GM12873 (cell line): ENCODE data around the gene CDHR5.

Experiments
- TF ChIP-seq, protein P1 (sequence below): IDR thresholded peaks from 2 replicates; pipeline ENCODE4 v1.5.1; 2012; ENCODE audit warnings: low read depth, mild to moderate bottlenecking, moderate library complexity, low read length, control low read depth; ENCODE audit not compliant: insufficient read depth; ENCODE audit errors: missing control alignments

Gene CDHR5

DNA sequence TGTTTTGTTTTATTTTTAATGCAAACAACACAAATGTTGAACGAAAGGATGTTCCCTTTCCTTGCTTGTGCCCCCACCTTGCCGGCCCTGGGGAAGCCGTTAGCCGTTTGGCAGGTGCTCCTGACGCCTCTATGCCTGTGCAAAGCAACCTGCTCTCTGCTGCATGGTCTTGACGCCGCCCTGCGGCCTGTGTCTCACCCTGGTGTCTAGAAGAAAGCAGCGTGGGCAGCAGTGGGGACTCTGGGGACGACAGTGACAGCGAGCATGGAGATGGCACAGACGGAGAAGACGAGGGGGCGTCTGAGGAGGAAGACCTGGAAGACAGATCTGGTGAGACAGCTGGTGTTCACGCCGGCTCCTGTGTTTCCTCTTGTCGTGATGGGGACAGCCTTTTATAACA is 43.0 kb downstream of the CDHR5 start:
- TF ChIP-seq, protein P1, sequence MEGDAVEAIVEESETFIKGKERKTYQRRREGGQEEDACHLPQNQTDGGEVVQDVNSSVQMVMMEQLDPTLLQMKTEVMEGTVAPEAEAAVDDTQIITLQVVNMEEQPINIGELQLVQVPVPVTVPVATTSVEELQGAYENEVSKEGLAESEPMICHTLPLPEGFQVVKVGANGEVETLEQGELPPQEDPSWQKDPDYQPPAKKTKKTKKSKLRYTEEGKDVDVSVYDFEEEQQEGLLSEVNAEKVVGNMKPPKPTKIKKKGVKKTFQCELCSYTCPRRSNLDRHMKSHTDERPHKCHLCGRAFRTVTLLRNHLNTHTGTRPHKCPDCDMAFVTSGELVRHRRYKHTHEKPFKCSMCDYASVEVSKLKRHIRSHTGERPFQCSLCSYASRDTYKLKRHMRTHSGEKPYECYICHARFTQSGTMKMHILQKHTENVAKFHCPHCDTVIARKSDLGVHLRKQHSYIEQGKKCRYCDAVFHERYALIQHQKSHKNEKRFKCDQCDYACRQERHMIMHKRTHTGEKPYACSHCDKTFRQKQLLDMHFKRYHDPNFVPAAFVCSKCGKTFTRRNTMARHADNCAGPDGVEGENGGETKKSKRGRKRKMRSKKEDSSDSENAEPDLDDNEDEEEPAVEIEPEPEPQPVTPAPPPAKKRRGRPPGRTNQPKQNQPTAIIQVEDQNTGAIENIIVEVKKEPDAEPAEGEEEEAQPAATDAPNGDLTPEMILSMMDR = no peak

DNA sequence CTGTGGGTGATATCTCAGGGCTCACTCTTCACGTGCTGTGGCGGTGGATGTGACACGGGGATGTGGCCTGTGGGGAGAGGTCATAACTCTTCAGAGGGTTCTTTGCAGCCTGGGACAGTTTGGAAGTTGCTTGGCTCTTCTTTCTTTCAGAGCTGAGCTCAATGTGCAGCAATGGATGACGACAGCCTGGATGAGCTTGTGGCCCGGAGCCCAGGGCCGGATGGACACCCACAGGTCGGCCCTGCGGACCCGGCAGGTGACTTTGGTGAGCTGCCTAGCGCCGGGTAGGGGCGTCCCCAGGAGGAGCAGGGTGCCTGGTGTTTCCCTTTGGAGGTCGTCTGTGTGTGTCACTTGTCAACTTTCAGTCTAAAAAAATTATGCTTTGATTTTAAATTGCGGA is 43.4 kb downstream of the CDHR5 start:
- TF ChIP-seq, protein P1 = no peak

DNA sequence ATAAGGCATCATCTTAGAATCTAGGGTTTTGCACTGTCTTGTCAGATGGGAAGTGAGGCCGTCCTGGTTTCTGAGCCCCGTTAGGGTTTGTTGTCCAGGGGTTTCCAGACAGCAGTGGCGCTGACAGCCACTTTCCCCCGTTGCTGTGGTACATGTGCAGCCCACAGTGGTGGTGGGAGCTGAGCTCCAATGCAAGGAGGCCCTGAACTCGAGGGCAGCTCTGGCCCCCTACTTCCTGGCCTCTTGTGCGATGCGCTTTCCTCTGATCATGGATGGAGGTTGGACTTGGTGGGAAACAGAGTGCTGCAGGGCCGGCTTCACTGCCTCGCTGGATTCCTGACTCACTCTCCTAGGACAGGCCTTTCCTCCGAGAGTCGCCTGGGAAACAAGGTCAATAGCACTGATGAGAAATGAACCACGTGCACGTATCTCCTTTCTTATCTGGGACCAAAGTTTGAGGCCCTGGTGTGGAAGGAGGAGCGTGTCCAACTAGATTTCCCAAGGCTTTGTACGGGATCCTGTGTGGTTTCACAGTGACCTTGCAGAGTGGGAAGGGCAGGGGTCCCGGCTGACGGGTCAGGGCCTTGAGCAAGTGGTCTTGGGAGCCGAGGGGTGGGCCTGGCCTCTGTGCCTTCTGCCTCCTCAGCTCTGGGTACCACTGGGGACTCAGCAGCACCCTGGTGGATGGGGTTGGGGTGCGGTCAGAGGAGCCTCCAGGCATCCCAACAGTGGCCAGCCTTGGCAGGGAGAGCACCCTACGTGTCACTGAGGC is 44.7 kb downstream of the CDHR5 start:
- TF ChIP-seq, protein P1 = no peak

DNA sequence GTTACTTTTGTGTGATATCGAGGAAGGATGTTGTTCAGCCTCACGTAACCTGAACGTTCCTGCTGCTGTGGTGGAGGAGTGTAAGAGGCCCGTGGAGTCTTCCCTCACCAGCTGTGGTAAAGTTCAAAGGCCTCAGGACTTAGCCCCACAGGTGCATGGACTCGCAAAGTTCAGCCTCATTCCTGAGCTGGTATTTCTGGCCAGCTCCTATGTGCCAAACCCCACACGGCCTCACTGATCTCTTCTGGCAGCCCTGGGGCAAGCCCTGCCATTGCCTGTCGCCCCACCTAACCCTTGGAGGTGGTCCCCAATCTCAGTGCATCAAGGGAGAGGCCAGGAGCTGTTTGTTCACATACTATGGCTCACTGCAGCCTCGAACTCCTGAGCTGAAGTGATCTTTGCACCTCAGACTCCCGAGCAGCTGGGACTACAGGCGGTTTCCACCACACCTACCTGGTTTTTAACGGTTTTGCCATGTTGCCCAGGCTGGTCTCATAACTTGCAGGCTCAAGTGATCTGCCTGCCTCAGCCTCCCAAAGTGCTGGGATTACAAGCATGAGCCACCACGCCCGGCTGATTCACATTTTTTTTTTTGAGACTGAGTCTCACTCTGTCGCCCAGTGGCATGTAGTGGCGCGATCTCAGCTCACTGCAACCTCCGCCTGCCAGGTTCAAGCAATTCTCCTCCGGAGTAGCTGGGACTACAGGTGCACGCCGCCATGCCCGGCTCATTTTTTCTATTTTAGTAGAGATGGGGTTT is 46.3 kb downstream of the CDHR5 start:
- TF ChIP-seq, protein P1 = no peak

DNA sequence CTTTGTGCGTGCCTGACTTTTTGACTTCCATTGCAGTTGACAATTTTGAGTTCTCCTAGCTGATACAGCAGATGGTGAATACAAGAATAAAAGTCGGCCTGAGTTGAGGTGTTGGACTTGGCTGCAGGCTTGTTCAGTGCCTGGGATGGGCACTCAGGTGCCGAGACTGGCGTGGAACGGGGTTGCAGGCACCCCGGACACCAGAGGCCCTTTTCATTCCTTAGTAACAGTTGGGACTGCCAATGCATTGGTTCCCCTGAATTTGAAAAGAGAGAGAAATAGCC is 47.2 kb downstream of the CDHR5 start:
- TF ChIP-seq, protein P1 = no peak

DNA sequence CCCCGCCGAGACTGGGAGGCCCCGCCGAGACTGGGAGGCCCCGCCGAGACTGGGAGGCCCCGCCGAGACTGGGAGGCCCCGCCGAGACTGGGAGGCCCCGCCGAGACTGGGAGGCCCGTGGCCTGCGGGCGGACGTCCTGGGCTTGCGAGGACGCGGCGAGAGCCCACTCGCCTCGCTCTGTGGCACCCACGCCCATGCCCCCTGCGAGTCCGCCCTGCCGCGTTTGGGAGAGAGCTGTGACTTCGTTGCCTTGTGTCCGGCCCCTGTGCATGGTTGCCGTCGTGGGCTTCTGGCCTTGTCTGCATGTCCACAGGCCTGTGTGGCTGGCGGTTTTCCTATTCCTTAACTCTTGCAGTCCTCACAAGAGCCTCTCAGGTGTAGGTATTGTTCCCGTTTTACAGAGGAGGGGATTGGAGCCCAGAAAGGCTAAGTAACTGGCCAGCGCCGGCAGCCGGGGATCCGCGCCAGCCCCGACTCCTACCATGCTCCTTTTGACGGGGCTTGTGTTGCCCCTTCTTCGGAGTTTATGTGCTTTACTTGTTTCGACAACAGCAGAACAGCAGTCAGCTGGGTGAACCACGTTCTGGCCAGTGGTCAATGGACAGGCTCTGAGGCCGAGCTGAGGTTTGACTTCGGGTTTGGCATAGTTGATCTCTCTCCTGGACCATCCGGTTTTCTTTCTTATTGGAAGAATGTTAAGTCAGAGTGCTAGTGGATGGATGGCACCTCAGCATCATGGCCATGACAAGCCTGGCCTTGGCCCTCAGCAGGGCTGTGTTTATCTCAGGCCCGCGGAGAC is 47.7 kb downstream of the CDHR5 start:
- TF ChIP-seq, protein P1 = no peak
